ENCODE results near the gene HAPLN2.
A peak's percentile ranks its signal among the peaks of the same experiment; 100 is the strongest.

HAPLN2 gene

GRCh38 chr1:156598125-156598524, 21.1 kb upstream of the HAPLN2 start (continued):
- TF ChIP-seq ZNF391 (tag by site-specific recombination; IDR thresholded peaks at IDR 0.05; ENCODE audit: borderline replicate concordance, low read depth) (no peak), MZF1 (tag by site-specific recombination; IDR thresholded peaks at IDR 0.05; ENCODE audit: borderline replicate concordance) (no peak), HIC1 (tag by site-specific recombination; IDR thresholded peaks at IDR 0.05) (no peak), ZBTB7A (tag by site-specific recombination; IDR thresholded peaks at IDR 0.05; ENCODE audit: low read depth) (no peak), ZNF529 (tag by site-specific recombination; IDR thresholded peaks at IDR 0.05; ENCODE audit: insufficient replicate concordance) (no peak), ZNF416 (tag by site-specific recombination; IDR thresholded peaks at IDR 0.05) (no peak)

GRCh38 chr1:156598731-156599432, 20.3 kb upstream of the HAPLN2 start:
- peaks cover 0 to 58% of the 10 kb centered on the region in 2 experiments; a peak in 1 of 3 replicates for H3K36me3 ChIP-seq (ENCODE audit: control insufficient read depth in 2 of 2, insufficient read depth in 1 of 2, low read length in 2 of 2)
- ChIA-PET POLR2A (interaction anchor here (2.2 kb wide), 1 partner anchor 8 kb away, joined by 11 read pairs; the partner anchor contains the start of gene NAXE), CTCF (interaction anchor here (0.6 to 3.3 kb wide), 9 partner anchors 7 to 276 kb away, joined by 3 to 15 read pairs (median 4); partner anchors contain the start of gene NAXE)
- no peak overlapping the region for H3K4me3 ChIP-seq (ENCODE audit: low read depth, low read length)
- no peaks in the 10 kb centered on the region for H3K9me3 ChIP-seq (ENCODE audit: control insufficient read depth, insufficient read depth, low read depth, low read length)
- TF ChIP-seq ZNF121 (tag by site-specific recombination; IDR thresholded peaks at IDR 0.05), result peak; percentile 97
- no peak for TF ChIP-seq ZNF416 (tag by site-specific recombination; IDR thresholded peaks at IDR 0.05)
- 0 out of 2 replicates have a peak, but pooled peaks have one; percentile 59 for TF ChIP-seq PRDM1 (tag by site-specific recombination; IDR thresholded peaks at IDR 0.05)
- no peak for TF ChIP-seq TSHZ1 (tag by site-specific recombination; IDR thresholded peaks at IDR 0.05; ENCODE audit: borderline replicate concordance)
- no peak for TF ChIP-seq ZNF621 (tag by site-specific recombination; IDR thresholded peaks at IDR 0.05)
- no peak for TF ChIP-seq ZNF16 (tag by site-specific recombination; IDR thresholded peaks at IDR 0.05; ENCODE audit: low read depth)
- H3K27ac ChIP-seq (ENCODE audit: extremely low read depth, low read depth, low read length), result no peak overlapping the region
- no peaks in the 10 kb centered on the region for H3K4me1 ChIP-seq (ENCODE audit: control insufficient read depth, insufficient read depth, low read length)

- H3K4me3 ChIP-seq (ENCODE audit: low read depth, low read length), result no peak overlapping the region
- no peak overlapping the region for H3K27ac ChIP-seq (ENCODE audit: extremely low read depth, low read depth, low read length)
- no peaks in the 10 kb centered on the region for H3K9me3 ChIP-seq (ENCODE audit: control insufficient read depth, insufficient read depth, low read depth, low read length)
- H3K36me3 ChIP-seq (ENCODE audit: control insufficient read depth in 2 of 2, insufficient read depth in 1 of 2, low read length in 2 of 2), result peaks cover 0 to 49% of the 10 kb centered on the region in 2 experiments; a peak in 1 of 3 replicates
- POLR2A ChIA-PET, result interaction anchor here (2.2 kb wide), 1 partner anchor 9 kb away, joined by 11 read pairs; the partner anchor contains the start of gene NAXE
- TF ChIP-seq CTCF (tag by site-specific recombination; IDR thresholded peaks at IDR 0.05) (peak; percentile 43; the same call in 1 of the 2 replicates), ZNF362 (tag by site-specific recombination; IDR thresholded peaks at IDR 0.05) (peak; percentile 95), ZFP41 (tag by site-specific recombination; IDR thresholded peaks at IDR 0.05; ENCODE audit: borderline replicate concordance) (no peak), SCRT2 (tag by site-specific recombination; IDR thresholded peaks at IDR 0.05) (peak; percentile 71)
- H3K4me1 ChIP-seq (ENCODE audit: control insufficient read depth, insufficient read depth, low read length), result no peaks in the 10 kb centered on the region
- CTCF ChIA-PET, result interaction anchor here (0.6 to 3.3 kb wide), 9 partner anchors 8 to 275 kb away, joined by 3 to 15 read pairs (median 4); partner anchors contain the start of gene NAXE
These were observed 19.4 kb upstream of the HAPLN2 start for GRCh38 chr1:156599811-156600210.
